Motor neuron (in vitro differentiated cells): Measurements from ENCODE around the gene DESI2. TPM values are rescaled to one million over a fixed set of nuclear protein-coding genes. Genes with fewer than 3 reads are reported as not detected.
"Not testable (repeated sequence)": the region's sequence is repeated elsewhere in the genome, so short reads cannot be mapped to it uniquely, and the experiment has no call there.

ENCODE experiments used
- ATAC-seq, 8 experiments: fragments of 200-7000 bp; cut with Tn5 transposase; replicated peaks in 6 of 8; 2 replicates each; pipeline ENCODE4 v1.8.0; 2021; ENCODE audit warnings: mild to moderate bottlenecking in 8 of 8, moderate library complexity in 8 of 8
- H3K27ac ChIP-seq, 2 donors: fragments of 250-450 bp; sonication (Bioruptor Pico); 2 replicates each; pipeline ENCODE4 v1.9.0; 2021; ENCODE audit warnings: antibody characterized with exemption in 2 of 2, mild to moderate bottlenecking in 2 of 2, moderate library complexity in 1 of 2
- H3K4me1 ChIP-seq, 2 donors: fragments of 250-450 bp; sonication (Bioruptor Pico); replicated peaks in 1 of 2; 2 replicates each; pipeline ENCODE4 v1.6.1; 2021; ENCODE audit warnings: antibody characterized with exemption in 2 of 2, mild to moderate bottlenecking in 2 of 2, moderate library complexity in 1 of 2
- H3K4me3 ChIP-seq, 5 donors: fragments of 250-450 bp; sonication (Bioruptor Pico); 2 replicates each; pipeline ENCODE4 v1.9.0; 2021; ENCODE audit warnings: antibody characterized with exemption in 5 of 5, mild to moderate bottlenecking in 5 of 5, moderate library complexity in 4 of 5
- WGBS, 10 experiments: fragments of 450-650 bp; shearing (Covaris generic); methylation state at CpG; one replicate each; pipeline ENCODE4 v1.0.0; 2022; 5-methylcytosine and 5-hydroxymethylcytosine counted together
- in situ Hi-C, 9 experiments: fragments of 400-800 bp; cut with MboI; loops; one replicate each; pipeline ENCODE4 v1.15.0; 2021; ENCODE audit warnings: low sequenced_read_pairs in 9 of 9, low pct_unique_long_range_greater_than_20kb in 2 of 9; ENCODE audit not compliant: unreplicated experiment in 9 of 9
- total RNA-seq, 8 experiments: library from RNA; unstranded; fragments of 300-600 nt; gene quantifications; 2 replicates each; pipeline versions ENCODE4 v1.2.3 to v1.2.4, GENCODE V29; 2022

Gene DESI2
- total RNA-seq, 8 experiments from 2014 or later = 23.1 to 43.4 (median 38.8) TPM

GRCh38 chr1:244727871-244728474 is 75.0 kb downstream of the DESI2 start:
- in situ Hi-C loops = no loop called here

GRCh38 chr1:244730153-244730933 is 77.4 kb downstream of the DESI2 start:
- in situ Hi-C loops = no loop called here
- peak overlapping the region; percentile 24 to 43 (median 27) for H3K4me3 ChIP-seq
- no peak overlapping the region for H3K27ac ChIP-seq
- peak; percentile 60 to 91 (median 86) for ATAC-seq
- 5 to 16% (median 9%) methylated on average over 4 to 38 of the region's 94 CpGs; no CpG with 5 or more reads in 4 of the 10 experiments for WGBS, 10 experiments
- peaks cover 0 to 10% of the 10 kb centered on the region in 2 donors for H3K4me1 ChIP-seq

More at GRCh38 chr1:244727871-244728474, 75.0 kb downstream of the DESI2 start:
- ATAC-seq = no peak
- Histone ChIP-seq H3K4me1 (peaks cover 0 to 10% of the 10 kb centered on the region in 2 donors), H3K4me3 (no peak overlapping the region), H3K27ac (no peak overlapping the region)
- WGBS, 10 experiments = 84 to 100% (median 94%) methylated on average over 1 to 10 of the region's 11 CpGs; no CpG with 5 or more reads in 1 of the 10 experiments

- WGBS, 10 experiments = 29 to 100% (median 85%) methylated on average over 2 to 14 of the region's 28 CpGs; no CpG with 5 or more reads in 4 of the 10 experiments
- no peak for ATAC-seq
- no peak overlapping the region for H3K27ac ChIP-seq
Measured at GRCh38 chr1:244730934-244731434, 78.1 kb downstream of the DESI2 start.

GRCh38 chr1:244731651-244732050 is 78.7 kb downstream of the DESI2 start:
- Histone ChIP-seq H3K27ac (no peak overlapping the region), H3K4me1 (peaks cover 0 to 10% of the 10 kb centered on the region in 2 donors), H3K4me3 (no peak overlapping the region)
- in situ Hi-C loops = no loop called here
- no peak for ATAC-seq
- 86 to 100% (median 94%) methylated on average over 1 to 6 of the region's 6 CpGs; no CpG with 5 or more reads in 1 of the 10 experiments for WGBS, 10 experiments

More at GRCh38 chr1:244730934-244731434, 78.1 kb downstream of the DESI2 start:
- in situ Hi-C loops = no loop called here
- Histone ChIP-seq H3K4me3 (peak overlapping the region; percentile 24 to 43 (median 27)), H3K4me1 (peaks cover 0 to 10% of the 10 kb centered on the region in 2 donors)

GRCh38 chr1:244732851-244733450 is 80.0 kb downstream of the DESI2 start:
- in situ Hi-C loops = no loop called here
- ATAC-seq = no peak
- no peak overlapping the region for H3K4me3 ChIP-seq
- H3K27ac ChIP-seq = no peak overlapping the region
- H3K4me1 ChIP-seq = peaks cover 0 to 10% of the 10 kb centered on the region in 2 donors
- 88 to 100% (median 96%) methylated on average over 1 to 11 of the region's 15 CpGs; no CpG with 5 or more reads in 2 of the 10 experiments for WGBS, 10 experiments

- Histone ChIP-seq H3K4me1 (peaks cover 0 to 4% of the 10 kb centered on the region in 2 donors), H3K27ac (no peak overlapping the region), H3K4me3 (no peak overlapping the region)
- ATAC-seq = peak in 1 of 8 experiments; percentile 18
- in situ Hi-C loops = no loop called here
- 50 to 100% (median 89%) methylated on average over 1 to 5 of the region's 6 CpGs; no CpG with 5 or more reads in 3 of the 10 experiments for WGBS, 10 experiments
Measured at GRCh38 chr1:244735404-244735803, 82.5 kb downstream of the DESI2 start.

GRCh38 chr1:244735876-244736561 is 83.1 kb downstream of the DESI2 start:
- no peak overlapping the region for H3K27ac ChIP-seq
- H3K4me3 ChIP-seq = no peak overlapping the region
- in situ Hi-C loops = no loop called here
- peaks cover 0 to under 1% of the 10 kb centered on the region in 2 donors for H3K4me1 ChIP-seq
- WGBS, 10 experiments = 40 to 96% (median 80%) methylated on average over 1 to 10 of the region's 10 CpGs; no CpG with 5 or more reads in 1 of the 10 experiments
- ATAC-seq = peak in 1 of 8 experiments; percentile 44

GRCh38 chr1:244739140-244739539 is 86.2 kb downstream of the DESI2 start:
- H3K4me3 ChIP-seq, ATAC-seq, H3K27ac ChIP-seq, H3K4me1 ChIP-seq, in situ Hi-C loops: not testable (repeated sequence)
- WGBS, 10 experiments = 0 to 65% (median 40%) methylated on average over 1 to 2 of the region's 2 CpGs; no CpG with 5 or more reads in 1 of the 10 experiments

- WGBS, 10 experiments = 24 to 100% (median 90%) methylated on average over 1 to 19 of the region's 20 CpGs; no CpG with 5 or more reads in 1 of the 10 experiments
- H3K27ac ChIP-seq, H3K4me1 ChIP-seq, in situ Hi-C loops, ATAC-seq, H3K4me3 ChIP-seq: not testable (repeated sequence)
Measured at GRCh38 chr1:244740027-244740617, 87.2 kb downstream of the DESI2 start.

GRCh38 chr1:244741692-244742091 is 88.8 kb downstream of the DESI2 start:
- Histone ChIP-seq H3K27ac (no peak overlapping the region), H3K4me3 (no peak overlapping the region), H3K4me1 (no peaks in the 10 kb centered on the region)
- in situ Hi-C loops = no loop called here
- 80 to 100% (median 98%) methylated on average over 1 to 5 of the region's 5 CpGs; no CpG with 5 or more reads in 3 of the 10 experiments for WGBS, 10 experiments
- no peak for ATAC-seq

- Histone ChIP-seq H3K4me3 (no peak overlapping the region), H3K4me1 (no peaks in the 10 kb centered on the region), H3K27ac (no peak overlapping the region)
- WGBS, 10 experiments = 0 to 96% (median 84%) methylated on average over 1 to 8 of the region's 9 CpGs; no CpG with 5 or more reads in 2 of the 10 experiments
- in situ Hi-C loops = no loop called here
- no peak for ATAC-seq
Measured at GRCh38 chr1:244749230-244750016, 96.5 kb downstream of the DESI2 start.
